Measurements from ENCODE around the gene VPS39.

GRCh38 chr15:42233107-42233506 lies 25.0 kb upstream of the VPS39 start:
- TF ChIP-seq CTCF (IDR thresholded peaks at IDR 0.05; ENCODE audit: insufficient read depth, low read length) (no peak), REST (IDR thresholded peaks at IDR 0.05; ENCODE audit: insufficient replicate concordance, low read depth) (no peak), GABPA (IDR thresholded peaks at IDR 0.05; ENCODE audit: low read depth) (no peak), POLR2AphosphoS5 (IDR thresholded peaks at IDR 0.05; ENCODE audit: low read depth) (no peak)

All from HL-60 (cell line).